Spinal cord (tissue), 10 donors: ENCODE results near the gene ACTR8. TPM values are rescaled to one million over a fixed set of nuclear protein-coding genes. Genes with fewer than 3 reads are reported as not detected.

ENCODE experiments used
- DNase-seq, 6 donors: peaks; one replicate each; pipeline versions ENCODE4 v3.0.0 to v3.0.0-alpha.2; 2013 to 2015; ENCODE audit warnings: low spot score in 6 of 6, low read depth in 4 of 6
- H3K27ac ChIP-seq: one replicate; pipeline ENCODE4 v1.5.1; 2013; ENCODE audit warnings: low read depth, low read length, control low read depth
- H3K27me3 ChIP-seq: one replicate; pipeline ENCODE4 v1.6.1; 2013; ENCODE audit warnings: low read length; ENCODE audit not compliant: control insufficient read depth, insufficient read depth
- H3K36me3 ChIP-seq: one replicate; pipeline ENCODE4 v1.6.1; 2013; ENCODE audit warnings: low read length; ENCODE audit not compliant: control insufficient read depth, insufficient read depth
- H3K4me1 ChIP-seq: one replicate; pipeline ENCODE4 v1.6.1; 2013; ENCODE audit warnings: low read length; ENCODE audit not compliant: control insufficient read depth, insufficient read depth
- H3K4me3 ChIP-seq: one replicate; pipeline ENCODE4 v1.5.1; 2013; ENCODE audit warnings: low read depth, low read length, control low read depth
- H3K9me3 ChIP-seq: one replicate; pipeline ENCODE4 v1.6.1; 2013; ENCODE audit warnings: low read length; ENCODE audit not compliant: control insufficient read depth, insufficient read depth
- WGBS: methylation state at CpG from one replicate; pipeline ENCODE4 v1.1.5; 2013; ENCODE audit warnings: missing lambda C conversion rate; ENCODE audit not compliant: insufficient coverage; 5-methylcytosine and 5-hydroxymethylcytosine counted together
- polyA plus RNA-seq, 2 donors: library from polyadenylated mRNA; unstranded; fragments of 120-200 nt; gene quantifications; one replicate each; pipeline ENCODE4 v1.2.1, GENCODE V29; 2013; ENCODE audit not compliant: insufficient read length in 2 of 2
- total RNA-seq, 2 donors: library from RNA; depleted of rRNA in 1 of 2; stranded (reverse); fragments of 120-200 nt in 1 of 2; fragments of >200 nt in 1 of 2; gene quantifications; one replicate each; pipeline versions ENCODE4 v1.2.3 to v1.2.4, GENCODE V29; 2013 to 2014
- donor health status: healthy.

Gene ACTR8
- total and polyA plus RNA-seq, 4 donors = 33.0 to 52.0 (median 43.7) TPM

- no peaks in the 10 kb centered on the region for H3K9me3 ChIP-seq
- DNase-seq = no peak
- H3K36me3 ChIP-seq = peaks cover under 1% of the 10 kb centered on the region
- peak overlapping the region; percentile 95 for H3K27ac ChIP-seq
- H3K4me3 ChIP-seq = peak overlapping the region; percentile 74
- no peaks in the 10 kb centered on the region for H3K4me1 ChIP-seq
- 33% methylated on average over 4 of the region's 4 CpGs for WGBS
- peaks cover 3% of the 10 kb centered on the region for H3K27me3 ChIP-seq
These were observed 10.3 kb upstream of the ACTR8 start for GRCh38 chr3:53892286-53892637.

GRCh38 chr3:53891497-53892285 is 9.7 kb upstream of the ACTR8 start, which contains the start of gene SELENOK:
Gene SELENOK, minus strand, starts transcription at chr3:53891859.
- Histone ChIP-seq H3K27me3 (peaks cover 3% of the 10 kb centered on the region), H3K4me1 (no peaks in the 10 kb centered on the region), H3K36me3 (peaks cover 5% of the 10 kb centered on the region), H3K9me3 (no peaks in the 10 kb centered on the region), H3K27ac (peak within 1 kb of the TSS; percentile 95), H3K4me3 (peak within 1 kb of the TSS; percentile 74)
- WGBS = 0% methylated on average over 69 of the region's 73 CpGs
- DNase-seq = peak; percentile 97 to 100 (median 99)

- Histone ChIP-seq H3K27me3 (no peaks in the 10 kb centered on the region), H3K4me1 (no peaks in the 10 kb centered on the region), H3K9me3 (no peaks in the 10 kb centered on the region), H3K27ac (peak overlapping the region; percentile 95), H3K36me3 (peaks cover 9% of the 10 kb centered on the region), H3K4me3 (peak overlapping the region; percentile 74)
- WGBS = 0% methylated on average over 16 of the region's 21 CpGs
- peak in 2 of 6 donors; percentile 4 to 77 for DNase-seq
These were observed 8.9 kb upstream of the ACTR8 start for GRCh38 chr3:53890726-53891475.

DNA sequence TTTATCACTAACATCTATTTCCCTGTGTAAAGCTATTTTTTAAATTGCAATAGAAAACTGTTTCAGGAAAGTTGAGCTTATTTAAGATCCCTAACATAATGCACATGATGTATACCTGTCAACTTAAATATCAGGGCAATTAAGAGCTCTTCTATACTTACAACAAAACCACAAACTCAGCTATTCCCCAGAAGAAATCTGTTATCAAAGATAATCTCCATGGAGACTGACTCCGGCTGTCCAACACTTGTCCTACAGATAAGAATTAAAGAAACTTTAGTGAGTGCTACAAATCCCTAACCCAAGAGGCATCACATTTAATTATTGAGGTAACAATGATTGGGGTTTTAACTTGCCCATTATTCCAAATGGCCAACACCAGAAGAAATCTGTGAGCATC is 6.3 kb upstream of the ACTR8 start:
- peaks cover 17% of the 10 kb centered on the region for H3K36me3 ChIP-seq
- no peaks in the 10 kb centered on the region for H3K4me1 ChIP-seq
- H3K27me3 ChIP-seq = no peaks in the 10 kb centered on the region
- H3K27ac ChIP-seq = no peak overlapping the region
- no peak overlapping the region for H3K4me3 ChIP-seq
- no peaks in the 10 kb centered on the region for H3K9me3 ChIP-seq
- no CpG with 5 or more reads among the region's 1 CpG for WGBS
- DNase-seq = no peak

DNA sequence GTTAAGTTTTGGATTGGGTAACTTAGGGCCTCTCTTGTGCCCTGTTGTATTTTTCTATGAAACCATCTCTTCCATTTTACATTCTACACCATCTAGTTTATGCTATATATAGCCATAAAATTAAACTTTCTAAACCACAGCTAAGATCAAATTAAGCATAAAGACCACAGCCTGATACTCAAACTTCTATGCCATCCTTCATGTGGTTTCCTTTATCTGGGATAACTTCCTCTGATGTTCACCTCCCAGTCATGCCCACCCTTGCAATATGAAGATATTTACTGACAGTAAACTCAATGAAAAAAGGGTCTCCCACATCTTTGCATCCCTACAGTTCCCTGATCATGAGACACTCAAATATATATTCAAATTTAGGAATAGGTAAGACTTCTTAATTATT is 5.5 kb upstream of the ACTR8 start:
- DNase-seq = no peak
- H3K27ac ChIP-seq = no peak overlapping the region
- no peaks in the 10 kb centered on the region for H3K27me3 ChIP-seq
- H3K9me3 ChIP-seq = no peaks in the 10 kb centered on the region
- peaks cover 17% of the 10 kb centered on the region for H3K36me3 ChIP-seq
- no peak overlapping the region for H3K4me3 ChIP-seq
- H3K4me1 ChIP-seq = no peaks in the 10 kb centered on the region

GRCh38 chr3:53885239-53885638 is 3.3 kb upstream of the ACTR8 start:
- Histone ChIP-seq H3K36me3 (peaks cover 17% of the 10 kb centered on the region), H3K9me3 (no peaks in the 10 kb centered on the region), H3K4me1 (peaks cover 5% of the 10 kb centered on the region), H3K4me3 (no peak overlapping the region), H3K27ac (no peak overlapping the region), H3K27me3 (no peaks in the 10 kb centered on the region)
- no peak for DNase-seq
- no CpG with 5 or more reads among the region's 3 CpGs for WGBS

- no peak overlapping the region for H3K4me3 ChIP-seq
- 95% methylated on average over 9 of the region's 11 CpGs for WGBS
These were observed 2.7 kb upstream of the ACTR8 start for GRCh38 chr3:53884623-53885022.

GRCh38 chr3:53883008-53883407 is 1.1 kb upstream of the ACTR8 start:
- H3K27me3 ChIP-seq = no peaks in the 10 kb centered on the region
- DNase-seq = no peak
- no peak overlapping the region for H3K27ac ChIP-seq
- no peak overlapping the region for H3K4me3 ChIP-seq
- 95% methylated on average over 3 of the region's 4 CpGs for WGBS
- no peaks in the 10 kb centered on the region for H3K9me3 ChIP-seq
- H3K36me3 ChIP-seq = peaks cover 24% of the 10 kb centered on the region
- peaks cover 5% of the 10 kb centered on the region for H3K4me1 ChIP-seq

More at GRCh38 chr3:53884623-53885022, 2.7 kb upstream of the ACTR8 start:
- Histone ChIP-seq H3K27me3 (no peaks in the 10 kb centered on the region), H3K36me3 (peaks cover 20% of the 10 kb centered on the region), H3K9me3 (no peaks in the 10 kb centered on the region), H3K27ac (no peak overlapping the region), H3K4me1 (peaks cover 5% of the 10 kb centered on the region)
- DNase-seq = no peak

DNA sequence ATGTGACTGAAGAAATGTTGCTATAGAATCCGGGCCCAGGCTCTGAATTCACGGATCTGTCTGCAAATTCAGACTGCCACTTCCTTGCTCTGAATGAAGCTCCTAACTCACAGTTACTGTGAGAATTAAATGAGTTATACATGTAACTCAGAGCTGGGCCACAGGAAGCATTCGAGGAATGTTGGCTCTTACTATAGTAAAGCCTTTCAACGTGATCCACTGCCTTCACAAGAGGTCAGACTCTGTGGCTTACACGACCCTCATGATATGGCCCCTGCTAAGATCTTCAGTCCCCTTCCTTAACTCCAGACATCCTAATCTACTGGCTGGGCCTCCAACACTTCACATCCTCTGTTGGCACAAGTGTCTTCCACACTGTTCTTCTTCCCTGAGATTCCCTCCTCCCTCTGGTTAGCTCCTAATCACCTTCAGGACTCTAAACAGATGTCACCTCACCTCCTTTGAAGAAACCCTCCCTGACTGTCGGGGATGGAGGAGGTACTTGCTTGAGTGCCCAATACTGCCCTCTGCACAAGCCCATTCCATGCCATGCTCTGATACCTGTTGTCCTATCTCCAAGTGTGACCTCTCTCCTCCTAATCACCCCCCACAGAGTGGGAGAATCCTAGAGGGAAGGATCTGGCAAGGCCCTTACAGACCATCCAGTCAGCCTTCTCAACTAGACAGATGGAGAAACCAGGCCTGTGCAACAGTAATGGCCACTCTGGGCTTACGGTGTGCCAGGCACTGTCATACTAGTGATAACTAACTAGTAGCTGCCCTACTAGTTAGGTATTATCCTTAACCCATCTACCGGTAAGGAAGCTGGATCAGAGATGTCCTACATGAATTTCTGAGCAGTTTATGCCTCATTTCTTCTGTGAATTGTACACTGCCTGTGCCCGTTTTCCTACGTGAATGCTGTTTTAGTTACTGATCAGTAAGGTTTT is 1.3 kb downstream of the ACTR8 start:
- Histone ChIP-seq H3K4me3 (peak overlapping the region; percentile 89), H3K27ac (no peak overlapping the region), H3K36me3 (peaks cover 21% of the 10 kb centered on the region), H3K4me1 (peaks cover 5% of the 10 kb centered on the region), H3K9me3 (no peaks in the 10 kb centered on the region), H3K27me3 (no peaks in the 10 kb centered on the region)
- no peak for DNase-seq
- 64% methylated on average over 6 of the region's 10 CpGs for WGBS
